ENCODE results near the gene GPC6. TPM values are rescaled to one million over a fixed set of nuclear protein-coding genes. Genes with fewer than 3 reads are reported as not detected.

The GPC6 gene
- total RNA-seq, 2 donors from 2014 or later, result 35.9 to 61.9 TPM

DNA sequence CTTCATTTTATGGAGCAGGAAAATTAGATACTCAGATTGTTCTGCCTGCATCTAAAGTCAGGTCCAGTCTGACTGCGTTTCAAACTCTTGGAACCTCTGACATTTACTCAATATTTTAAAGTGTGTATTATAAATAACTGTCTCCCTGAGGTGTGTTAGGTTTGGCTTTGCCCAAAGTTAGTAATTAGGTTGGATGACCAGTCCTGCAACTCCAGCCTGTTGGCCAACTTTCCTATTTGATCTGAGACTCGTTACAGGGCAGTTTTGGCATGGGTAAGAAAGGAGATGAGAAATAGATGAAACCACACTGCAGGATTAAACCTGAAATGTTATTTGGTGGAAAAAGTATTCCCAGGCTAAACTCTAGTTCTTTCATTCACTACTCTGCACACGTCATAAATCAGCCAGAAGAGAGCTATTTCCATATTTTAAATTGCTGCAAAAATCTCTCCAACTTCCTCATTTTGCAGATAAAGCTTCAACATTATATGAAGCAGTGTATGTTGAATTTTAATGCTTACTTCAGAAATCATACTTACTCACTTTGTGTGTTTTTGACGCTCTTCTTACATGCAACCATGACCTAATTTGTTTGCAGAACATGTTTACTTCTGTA lies 895.8 kb downstream of the GPC6 start:
- intact Hi-C loops (cut with DNase I), result no loop called here
- DNase-seq (ENCODE audit: low spot score), result no peak

DNA sequence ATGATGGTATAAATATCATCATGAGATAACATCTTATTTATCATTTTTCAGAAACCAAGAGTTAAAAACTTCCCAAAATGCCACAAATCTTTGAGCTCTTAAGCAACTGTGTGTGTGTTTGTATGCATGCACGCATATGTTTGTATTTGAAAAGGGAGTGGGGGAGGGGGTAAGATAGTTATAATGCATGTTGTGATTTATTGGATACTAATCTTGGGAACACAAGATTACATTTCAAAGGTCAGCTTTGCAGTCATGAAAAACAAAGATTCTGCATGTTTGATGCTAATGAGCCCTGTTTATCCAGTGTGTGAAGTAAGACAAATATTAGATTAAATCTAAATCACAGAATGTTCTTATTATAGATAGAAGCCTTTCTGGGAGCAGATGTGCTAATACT lies 897.0 kb downstream of the GPC6 start:
- intact Hi-C loops (cut with DNase I), result no loop called here
- no peak for DNase-seq (ENCODE audit: low spot score)

DNA sequence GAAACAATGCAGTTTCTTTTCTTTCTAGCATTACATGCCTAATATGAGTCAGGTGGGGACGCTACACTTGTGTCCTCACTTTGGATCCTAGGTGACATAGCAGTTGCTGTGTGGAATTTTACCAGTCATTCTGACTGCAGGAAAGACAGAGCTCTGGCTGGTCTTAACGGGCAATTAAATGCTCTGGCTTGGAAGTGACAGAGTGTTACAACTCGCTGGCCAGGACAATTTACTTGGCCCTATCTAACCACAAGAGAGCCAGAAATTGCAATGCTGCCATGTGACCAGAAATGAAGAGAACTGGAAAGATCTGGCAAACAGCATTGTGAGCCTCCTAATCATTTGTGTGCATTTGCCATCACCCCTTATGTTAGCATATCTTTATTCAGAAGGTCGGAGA lies 901.8 kb downstream of the GPC6 start:
- DNase-seq (ENCODE audit: low spot score), result no peak
- intact Hi-C loops (cut with DNase I), result no loop called here

DNA sequence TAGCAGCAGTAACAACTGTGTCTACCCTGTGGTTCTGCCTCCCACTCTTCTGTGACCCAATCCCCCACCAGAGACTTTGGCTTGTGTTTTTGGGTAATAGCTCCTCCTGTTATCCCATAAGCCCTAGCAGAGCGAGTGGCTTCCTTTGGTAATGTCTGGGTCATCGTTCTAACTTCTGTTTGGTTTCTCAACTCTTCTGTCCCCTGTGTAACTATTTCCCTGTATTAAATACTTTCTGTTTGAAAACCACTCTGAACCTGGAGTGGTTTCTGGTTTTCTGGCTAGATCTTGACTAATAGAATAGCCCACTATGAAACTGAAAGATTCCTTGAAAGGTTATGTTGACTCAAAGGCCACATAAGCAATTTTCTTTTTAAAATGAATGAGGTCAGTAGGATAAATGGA lies 902.9 kb downstream of the GPC6 start:
- intact Hi-C loops (cut with DNase I), result no loop called here
- no peak for DNase-seq (ENCODE audit: low spot score)

DNA sequence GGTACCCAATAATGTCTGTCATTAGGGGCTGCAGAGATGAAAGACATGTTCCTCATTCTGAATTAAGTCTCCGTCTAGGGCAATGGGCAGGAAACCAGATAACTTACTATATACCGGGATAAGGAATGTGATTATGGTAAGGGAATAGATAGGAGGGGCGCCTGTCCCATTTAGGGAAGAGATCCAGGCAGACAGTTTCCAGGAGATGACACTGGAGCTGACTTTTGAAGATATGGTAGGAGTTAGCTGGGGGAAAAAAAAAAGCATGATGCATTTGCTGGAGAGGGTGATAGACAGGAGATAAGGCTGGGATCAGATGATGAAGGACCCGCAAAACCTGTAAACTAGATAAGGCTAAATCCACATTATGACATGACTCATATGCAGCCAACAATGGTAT lies 912.2 kb downstream of the GPC6 start:
- intact Hi-C loops (cut with DNase I), result no loop called here
- no peak for DNase-seq (ENCODE audit: low spot score)

DNA sequence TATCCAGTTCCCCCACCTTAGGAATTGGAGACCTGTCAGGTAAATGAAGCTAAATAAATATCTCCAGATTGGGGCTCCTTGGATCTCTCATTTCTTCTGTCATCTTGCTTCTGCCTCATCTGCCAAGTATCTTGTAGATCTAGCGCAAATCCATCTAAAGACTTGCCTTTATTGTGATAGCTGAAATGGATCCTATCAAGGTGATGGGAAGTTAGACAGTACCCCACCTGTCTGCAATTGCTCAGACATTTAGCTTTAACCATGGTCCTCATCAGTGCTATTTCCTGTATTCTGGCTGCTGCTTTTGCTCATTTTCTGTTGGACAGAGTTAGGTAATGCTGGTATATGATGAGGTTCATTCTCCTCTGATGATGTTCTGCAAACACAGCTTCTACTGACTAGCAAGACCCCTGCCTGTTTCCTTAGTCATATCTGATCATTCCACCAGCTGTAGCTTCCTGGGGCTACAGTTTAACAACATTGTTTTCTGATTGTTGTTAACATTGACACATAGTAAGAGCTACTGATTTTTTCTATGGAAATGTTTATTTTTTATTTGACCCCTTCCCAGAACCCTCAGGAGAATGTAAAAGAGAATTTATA lies 912.9 kb downstream of the GPC6 start:
- intact Hi-C loops (cut with DNase I), result no loop called here
- DNase-seq (ENCODE audit: low spot score), result no peak

DNA sequence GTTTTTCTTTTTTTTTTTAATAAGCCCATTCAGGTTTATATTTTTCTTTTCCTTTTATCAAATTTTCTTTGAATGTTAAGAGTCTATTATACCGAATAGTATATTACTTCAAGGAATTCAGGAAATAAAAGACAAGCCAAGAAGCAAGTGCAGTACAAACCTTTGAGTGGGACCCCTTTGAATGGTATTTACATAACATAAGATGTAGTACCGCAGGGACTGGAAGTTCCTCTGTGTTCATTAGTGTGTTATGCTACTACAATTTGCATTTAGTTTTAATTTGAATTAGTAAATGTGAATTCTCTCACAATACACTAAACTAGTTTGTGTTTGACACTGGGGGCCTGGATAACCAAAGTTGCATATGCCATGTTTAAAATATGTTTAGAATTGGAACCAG lies 913.4 kb downstream of the GPC6 start:
- intact Hi-C loops (cut with DNase I), result no loop called here
- DNase-seq (ENCODE audit: low spot score), result no peak

DNA sequence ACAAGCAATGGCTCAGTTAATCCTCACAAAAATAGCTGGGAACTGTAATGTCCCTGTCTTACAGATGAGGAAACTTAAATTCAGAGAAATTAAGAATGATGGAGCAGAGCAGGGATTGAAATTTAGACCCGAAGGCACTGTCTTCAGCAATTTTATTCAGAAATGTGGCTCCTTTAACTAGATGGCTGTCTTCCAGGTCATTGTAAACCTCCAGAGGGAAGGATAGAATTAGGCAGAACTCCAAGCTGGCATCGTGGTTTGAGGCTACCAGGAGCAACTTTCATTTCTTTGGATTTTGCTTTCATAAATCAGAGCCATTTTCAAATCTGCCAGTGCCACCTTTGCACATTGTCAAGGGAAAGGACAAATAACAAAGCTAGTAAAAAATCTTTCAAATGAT lies 913.9 kb downstream of the GPC6 start:
- DNase-seq (ENCODE audit: low spot score), result no peak
- intact Hi-C loops (cut with DNase I), result no loop called here

DNA sequence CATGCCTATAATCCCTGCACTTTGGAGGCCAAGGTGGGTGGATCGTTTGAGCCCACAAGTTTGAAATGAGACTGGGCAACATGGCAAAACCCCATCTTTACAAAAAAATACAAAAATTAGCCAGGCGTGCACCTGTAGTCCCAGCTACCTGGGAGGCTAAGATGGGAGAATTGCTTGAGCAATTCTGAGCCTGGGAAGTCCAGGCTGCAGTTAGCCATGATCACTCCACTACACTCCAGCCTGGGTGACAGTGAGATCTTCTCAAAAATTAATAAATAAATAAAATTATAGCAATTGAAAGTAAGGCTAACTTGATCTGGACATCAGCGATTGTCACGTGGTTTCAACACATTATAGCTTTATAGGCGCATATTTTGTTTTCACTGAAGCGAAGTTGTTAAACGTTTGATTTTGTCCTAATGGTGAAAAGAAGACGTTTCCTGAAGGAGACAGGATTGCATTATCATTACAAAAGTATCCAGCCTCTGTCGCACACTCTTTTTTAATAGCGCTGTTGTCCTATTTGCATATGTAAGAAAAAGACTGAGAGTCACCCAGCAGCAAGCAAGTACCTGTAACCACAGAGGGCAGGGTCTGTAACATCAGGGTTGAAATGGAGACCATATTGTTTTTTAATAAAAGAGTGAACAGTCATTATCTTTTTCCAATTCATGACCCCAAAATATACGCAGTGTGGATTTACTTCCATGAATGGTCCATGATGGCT lies 917.2 kb downstream of the GPC6 start:
- intact Hi-C loops (cut with DNase I), result no loop called here
- no peak for DNase-seq (ENCODE audit: low spot score)

DNA sequence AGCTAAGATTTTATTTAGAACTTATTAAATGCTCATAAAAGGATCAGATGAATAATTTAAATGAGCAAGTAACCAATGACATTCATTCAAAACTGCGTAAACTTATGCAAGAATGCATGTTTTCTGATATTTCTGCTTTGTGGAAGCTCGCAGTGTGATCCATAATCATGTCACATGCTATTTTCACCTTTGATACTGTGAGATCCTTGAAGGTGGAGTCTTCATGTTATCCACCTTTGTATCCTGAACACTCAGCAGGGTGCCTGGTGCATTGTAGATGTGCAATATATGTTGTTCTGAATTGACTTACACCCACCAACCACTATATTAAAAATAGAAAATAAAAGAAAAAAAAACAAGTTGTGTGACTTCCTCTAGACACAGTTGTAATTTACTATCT lies 919.4 kb downstream of the GPC6 start:
- no peak for DNase-seq (ENCODE audit: low spot score)
- intact Hi-C loops (cut with DNase I), result no loop called here

DNA sequence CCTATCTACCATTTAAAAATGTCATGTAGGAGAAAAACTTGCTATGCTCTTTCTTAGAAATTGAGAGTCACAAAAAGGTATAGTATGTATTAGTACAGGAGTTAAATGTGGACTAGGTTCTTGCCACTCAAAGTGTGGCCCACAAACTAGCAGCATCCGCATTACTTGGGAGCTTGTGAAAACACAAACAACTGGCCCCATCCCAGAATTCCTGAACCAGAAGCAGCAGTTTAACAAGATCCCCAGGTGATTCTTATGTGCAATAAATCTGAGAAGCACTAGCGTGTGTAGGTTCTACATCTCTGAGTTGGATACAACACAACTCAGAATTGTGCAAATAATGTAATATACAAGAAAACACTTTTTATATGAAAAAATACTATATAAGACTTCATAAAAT lies 927.0 kb downstream of the GPC6 start:
- intact Hi-C loops (cut with DNase I), result no loop called here
- no peak for DNase-seq (ENCODE audit: low spot score)

DNA sequence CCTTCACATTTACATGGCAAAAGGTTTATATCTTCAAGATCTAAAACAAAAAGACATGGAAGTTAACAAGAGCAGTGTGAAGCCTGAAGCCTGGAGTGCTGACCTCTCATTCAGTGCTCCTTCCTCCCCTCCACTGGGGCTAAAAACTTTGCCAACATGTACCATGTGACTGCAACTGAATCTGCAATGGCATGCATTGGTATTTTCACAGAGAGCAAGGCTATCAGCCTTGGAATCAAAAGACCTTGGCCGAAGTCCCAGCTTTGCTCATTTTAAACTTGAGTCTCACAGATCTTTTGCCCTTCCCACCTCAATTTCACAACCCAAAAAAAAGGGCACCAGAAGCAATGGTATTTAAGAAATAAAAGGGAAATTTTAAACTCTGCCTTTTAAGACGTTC lies 927.8 kb downstream of the GPC6 start:
- intact Hi-C loops (cut with DNase I), result no loop called here

DNA sequence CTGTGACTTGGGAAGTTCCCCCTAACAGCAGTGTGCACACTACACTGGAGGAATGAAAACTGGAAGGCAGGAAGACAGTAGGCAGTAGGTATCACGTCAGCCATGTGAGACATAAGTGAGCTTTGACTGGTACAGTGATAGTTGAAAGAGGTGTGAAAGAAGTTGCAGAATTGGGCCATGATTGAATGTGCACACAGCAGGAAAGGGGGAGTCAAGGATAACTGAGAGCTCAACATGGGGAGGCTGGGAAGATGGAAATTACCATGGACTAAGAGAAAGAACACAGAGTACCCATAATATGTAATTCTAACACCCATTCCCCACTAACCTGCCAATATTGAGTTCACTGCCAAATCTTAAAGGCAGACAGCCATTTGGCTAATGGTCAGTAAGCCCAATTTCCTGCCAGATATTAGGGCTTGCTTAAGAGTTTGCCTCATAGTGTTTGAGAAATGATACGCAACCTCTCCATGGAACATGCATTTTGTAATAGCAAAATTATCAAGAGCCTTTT lies 931.2 kb downstream of the GPC6 start:
- intact Hi-C loops (cut with DNase I), result no loop called here
- no peak for DNase-seq (ENCODE audit: low spot score)

More for the DNA sequence above, 927.8 kb downstream of the GPC6 start:
- no peak for DNase-seq (ENCODE audit: low spot score)

DNA sequence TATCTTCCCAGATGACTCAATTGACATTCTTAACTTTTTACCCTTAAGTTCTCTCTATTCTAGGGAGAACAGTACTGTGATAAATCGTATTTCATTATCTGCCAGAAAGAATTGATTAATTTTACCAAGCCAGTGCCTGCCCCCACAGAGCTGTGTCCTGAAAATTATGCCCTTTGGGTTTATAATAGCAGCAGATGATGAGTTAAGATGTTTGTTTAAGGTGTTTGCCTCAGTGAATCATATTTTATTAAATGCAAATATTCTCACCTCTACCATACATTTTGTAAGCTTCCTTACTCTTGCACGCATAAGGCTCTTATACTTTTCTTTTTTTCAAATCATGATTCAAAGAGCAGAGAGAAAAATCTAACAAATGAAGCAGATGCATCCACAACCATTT lies 934.3 kb downstream of the GPC6 start:
- no peak for DNase-seq (ENCODE audit: low spot score)
- intact Hi-C loops (cut with DNase I), result no loop called here

DNA sequence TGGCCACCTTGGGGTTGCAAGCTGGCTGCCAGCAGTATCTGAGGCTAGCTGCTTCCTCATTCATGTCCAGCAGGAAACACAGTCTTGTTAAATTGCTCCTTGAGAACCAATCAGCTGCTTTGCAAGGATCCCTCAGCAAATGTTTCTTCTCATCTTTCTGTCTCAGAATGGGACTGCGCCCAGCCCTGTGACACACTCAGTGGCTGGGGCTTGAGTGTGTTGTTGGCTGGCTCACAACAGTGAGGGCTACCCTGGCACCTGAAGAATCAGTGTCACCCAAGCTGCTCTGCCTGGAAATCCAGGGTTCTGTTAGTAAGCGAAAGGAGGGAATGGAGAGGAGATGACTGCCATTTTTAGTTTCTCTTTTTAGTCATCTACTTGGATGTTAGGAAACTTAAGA lies 935.7 kb downstream of the GPC6 start:
- peak; percentile 65 for DNase-seq (ENCODE audit: low spot score)
- intact Hi-C loops (cut with DNase I), result no loop called here

DNA sequence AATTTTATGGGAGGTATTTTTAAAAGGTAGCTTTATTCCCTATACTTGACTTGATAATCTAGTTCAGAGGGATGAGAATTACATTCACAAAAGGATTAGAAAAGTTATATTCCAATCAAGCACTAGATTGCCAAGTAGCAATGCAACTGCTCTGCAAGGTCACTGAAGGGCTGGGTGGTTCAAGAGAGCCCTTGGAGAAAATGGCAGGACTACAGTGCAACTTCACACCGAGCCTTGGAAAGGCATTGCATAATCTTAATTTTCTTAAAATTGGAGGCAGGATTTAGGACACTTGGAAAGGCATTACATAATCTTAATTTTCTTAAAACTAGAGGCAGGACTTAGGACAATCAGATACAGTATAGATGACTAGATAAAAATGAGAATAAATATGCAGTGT lies 936.9 kb downstream of the GPC6 start:
- intact Hi-C loops (cut with DNase I), result no loop called here
- no peak for DNase-seq (ENCODE audit: low spot score)

DNA sequence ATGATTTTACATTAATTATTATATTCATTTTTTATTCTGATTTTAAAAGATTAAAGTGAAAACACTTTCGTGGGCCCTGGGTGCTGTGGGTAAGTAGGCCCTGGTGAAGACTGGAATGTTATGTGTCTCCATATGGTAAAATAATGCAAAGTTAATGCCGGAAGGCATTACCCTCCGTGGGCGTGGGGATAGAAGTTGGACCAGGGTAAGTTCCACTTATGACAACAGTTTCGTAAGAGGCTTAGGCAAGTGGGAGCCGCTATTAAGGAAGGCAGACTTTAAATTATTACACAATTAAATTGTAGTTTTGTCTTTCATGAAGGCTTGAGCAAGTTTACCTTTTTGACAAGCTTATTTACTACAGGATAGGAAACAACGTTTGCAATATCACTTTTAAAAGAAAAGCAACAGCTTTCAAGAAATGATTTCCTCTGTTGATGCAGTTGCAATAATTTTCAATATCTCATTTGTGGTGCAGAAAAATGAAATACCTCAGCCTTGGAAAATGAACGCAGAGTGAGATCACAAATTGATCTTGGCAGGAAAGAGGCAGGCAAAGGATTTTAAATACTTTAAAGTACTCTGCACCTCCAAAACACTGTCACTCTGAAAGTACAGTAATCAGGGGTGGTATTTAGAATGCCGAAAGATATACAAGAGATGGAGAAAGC lies 942.3 kb downstream of the GPC6 start:
- DNase-seq (ENCODE audit: low spot score), result no peak
- intact Hi-C loops (cut with DNase I), result no loop called here

DNA sequence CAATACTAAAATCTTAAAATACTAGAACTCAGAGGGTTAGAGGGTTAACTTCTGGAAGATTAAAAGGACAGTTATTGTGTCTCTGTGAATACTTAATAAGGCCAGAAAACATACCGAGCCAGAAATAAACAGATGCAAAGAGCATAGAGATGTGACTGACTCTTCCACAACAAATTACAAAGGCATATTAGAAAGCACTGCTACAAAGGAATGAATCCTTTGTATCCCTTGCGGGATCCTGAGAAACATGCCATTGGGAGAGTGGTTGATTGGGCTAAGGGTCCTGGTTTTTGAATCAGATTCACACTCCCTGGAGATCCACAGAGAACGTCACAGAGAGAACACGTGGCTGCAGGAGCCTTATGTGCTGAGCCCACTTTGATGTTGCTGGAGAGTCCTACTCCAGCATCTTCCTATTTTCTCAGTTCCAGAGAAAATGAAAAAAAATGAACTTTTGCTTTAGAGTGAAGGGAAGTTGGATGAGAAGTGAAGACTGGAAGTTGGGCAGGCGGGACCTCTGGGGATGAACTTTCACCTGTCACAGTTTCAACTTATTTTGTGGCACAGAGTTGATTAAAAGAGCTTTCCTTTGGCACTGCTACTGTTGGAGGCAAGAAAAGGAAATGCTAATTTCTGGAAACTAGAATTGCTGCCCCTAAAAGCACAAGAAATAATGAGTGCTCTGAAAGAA lies 943.0 kb downstream of the GPC6 start:
- intact Hi-C loops (cut with DNase I), result no loop called here
- DNase-seq (ENCODE audit: low spot score), result no peak

DNA sequence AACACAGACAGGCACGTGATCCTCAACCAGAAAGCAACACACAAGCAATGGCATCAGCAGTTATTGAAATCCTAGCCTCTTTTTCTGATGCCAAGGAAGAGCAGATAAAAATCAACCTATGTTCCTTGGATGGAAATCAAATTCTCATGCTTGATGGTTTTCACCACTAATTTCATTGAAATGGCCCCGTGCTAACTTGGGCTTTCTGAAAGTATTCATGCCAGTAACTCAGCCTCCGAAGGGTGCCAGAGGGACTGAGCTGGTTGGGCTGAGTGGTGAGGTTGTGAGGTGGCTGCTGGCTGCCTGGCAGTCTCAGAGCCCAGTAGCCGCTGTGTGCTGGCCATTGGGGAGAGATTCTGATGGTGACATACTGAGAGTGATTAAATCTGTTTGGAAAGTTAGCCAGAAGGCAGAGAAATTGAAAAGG lies 943.6 kb downstream of the GPC6 start:
- DNase-seq (ENCODE audit: low spot score), result peak; percentile 84
- intact Hi-C loops (cut with DNase I), result no loop called here

DNA sequence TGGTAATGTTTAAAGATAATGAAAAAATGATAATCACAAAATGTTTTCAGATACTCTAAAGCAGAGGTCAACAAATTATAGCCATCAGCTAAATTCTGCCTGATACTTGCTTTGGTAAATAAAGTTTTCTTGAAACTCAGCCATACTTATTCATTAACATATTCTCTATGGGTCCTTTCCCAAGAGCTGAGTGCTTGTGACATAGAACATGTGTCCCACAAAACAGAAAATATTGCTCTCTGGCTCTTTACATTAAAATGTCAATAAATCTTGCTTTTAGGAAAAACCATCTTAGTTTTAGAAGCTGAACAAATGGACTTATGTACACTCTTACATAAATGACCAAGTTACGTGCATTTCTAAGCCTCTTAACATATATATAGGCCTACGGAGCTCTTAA lies 945.8 kb downstream of the GPC6 start:
- intact Hi-C loops (cut with DNase I), result no loop called here
- no peak for DNase-seq (ENCODE audit: low spot score)
